ENCODE data around the gene FBXO42. TPM values are rescaled to one million over a fixed set of nuclear protein-coding genes. Genes with fewer than 3 reads are reported as not detected.
A peak's percentile ranks its signal among the peaks of the same experiment; 100 is the strongest.
"Not testable (repeated sequence)": the region's sequence is repeated elsewhere in the genome, so short reads cannot be mapped to it uniquely, and the experiment has no call there.

The FBXO42 gene
- total RNA-seq, 1 donor = 18.6 TPM

GRCh38 chr1:16248603-16249516 is 103.4 kb downstream of the FBXO42 start:
- DNase-seq (ENCODE audit: low read depth) = peak; percentile 96
- TF ChIP-seq CTCF (IDR thresholded peaks at IDR 0.05; ENCODE audit: insufficient read depth, low read length) = no peak
- H3K4me3 ChIP-seq (ENCODE audit: low read depth, low read length) = no peak overlapping the region

- DNase-seq (ENCODE audit: low read depth) = no peak
- TF ChIP-seq CTCF (IDR thresholded peaks at IDR 0.05; ENCODE audit: insufficient read depth, low read length) = no peak
- H3K4me3 ChIP-seq (ENCODE audit: low read depth, low read length) = no peak overlapping the region
Observed at GRCh38 chr1:16248007-16248436, 104.3 kb downstream of the FBXO42 start.

GRCh38 chr1:16247441-16247840 is 104.8 kb downstream of the FBXO42 start:
- DNase-seq (ENCODE audit: low read depth) = no peak
- H3K4me3 ChIP-seq (ENCODE audit: low read depth, low read length) = no peak overlapping the region
- no peak for TF ChIP-seq CTCF (IDR thresholded peaks at IDR 0.05; ENCODE audit: insufficient read depth, low read length)

- no peak for DNase-seq (ENCODE audit: low read depth)
- H3K4me3 ChIP-seq (ENCODE audit: low read depth, low read length) = no peak overlapping the region
- no peak for TF ChIP-seq CTCF (IDR thresholded peaks at IDR 0.05; ENCODE audit: insufficient read depth, low read length)
Observed at GRCh38 chr1:16246961-16247360, 105.3 kb downstream of the FBXO42 start.

- not testable (repeated sequence) for DNase-seq (ENCODE audit: low read depth); H3K4me3 ChIP-seq (ENCODE audit: low read depth, low read length)
Observed at GRCh38 chr1:16246239-16246638, 106.0 kb downstream of the FBXO42 start.

GRCh38 chr1:16245476-16246196 is 106.6 kb downstream of the FBXO42 start:
- TF ChIP-seq CTCF (IDR thresholded peaks at IDR 0.05; ENCODE audit: insufficient read depth, low read length) = no peak
- DNase-seq (ENCODE audit: low read depth) = no peak
- H3K4me3 ChIP-seq (ENCODE audit: low read depth, low read length) = no peak overlapping the region

- no peak for TF ChIP-seq CTCF (IDR thresholded peaks at IDR 0.05; ENCODE audit: insufficient read depth, low read length)
- no peak for DNase-seq (ENCODE audit: low read depth)
- no peak overlapping the region for H3K4me3 ChIP-seq (ENCODE audit: low read depth, low read length)
Observed at GRCh38 chr1:16244650-16245285, 107.5 kb downstream of the FBXO42 start.

All from fibroblast of the aortic adventitia (primary cell).